ENCODE data around the gene CD74.
"Not testable (repeated sequence)": the region's sequence is repeated elsewhere in the genome, so short reads cannot be mapped to it uniquely, and the experiment has no call there.

The CD74 gene

GRCh38 chr5:150412319-150413175 lies at the start of gene CD74:
Gene CD74 (minus strand): TSS chr5:150412910. CDS start chr5:150412749, 161 bp downstream.
- DNase-seq (ENCODE audit: low read depth in 3 of 3), result peak; percentile 69 to 87 (median 81)

- DNase-seq (ENCODE audit: low read depth in 3 of 3), result no peak
Observed at GRCh38 chr5:150461231-150461630, 48.5 kb upstream of the CD74 start.

GRCh38 chr5:150460781-150461180 lies 48.1 kb upstream of the CD74 start:
- no peak for DNase-seq (ENCODE audit: low read depth in 3 of 3)

- DNase-seq (ENCODE audit: low read depth in 3 of 3), result peak; percentile 81 to 89 (median 83)
Observed at GRCh38 chr5:150458802-150459557, 46.3 kb upstream of the CD74 start.

GRCh38 chr5:150457562-150458240 lies 45.0 kb upstream of the CD74 start:
- DNase-seq (ENCODE audit: low read depth in 3 of 3), result no peak

GRCh38 chr5:150457121-150457520 lies 44.4 kb upstream of the CD74 start:
- DNase-seq (ENCODE audit: low read depth in 3 of 3), result no peak

- DNase-seq (ENCODE audit: low read depth in 3 of 3), result no peak
Observed at GRCh38 chr5:150454492-150455229, 42.0 kb upstream of the CD74 start.

GRCh38 chr5:150454027-150454426 lies 41.3 kb upstream of the CD74 start:
- not testable (repeated sequence) for DNase-seq (ENCODE audit: low read depth in 3 of 3)

- DNase-seq (ENCODE audit: low read depth in 3 of 3), result no peak
Observed at GRCh38 chr5:150452914-150453313, 40.2 kb upstream of the CD74 start.

GRCh38 chr5:150451594-150451993 lies 38.9 kb upstream of the CD74 start:
- DNase-seq (ENCODE audit: low read depth in 3 of 3), result no peak

- DNase-seq (ENCODE audit: low read depth in 3 of 3), result peak; percentile 88 to 95 (median 94)
Observed at GRCh38 chr5:150449517-150450339, 37.0 kb upstream of the CD74 start, which contains the start of gene RPS14. Gene RPS14 (minus strand): TSS chr5:150449739. CDS start chr5:150447733, 2,006 bp downstream.

- DNase-seq (ENCODE audit: low read depth in 3 of 3), result no peak
Observed at GRCh38 chr5:150448952-150449516, 36.3 kb upstream of the CD74 start.

GRCh38 chr5:150448334-150448733 lies 35.6 kb upstream of the CD74 start:
- DNase-seq (ENCODE audit: low read depth in 3 of 3), result no peak

GRCh38 chr5:150447188-150447587 lies 34.5 kb upstream of the CD74 start:
- DNase-seq (ENCODE audit: low read depth in 3 of 3), result no peak

GRCh38 chr5:150446583-150446982 lies 33.9 kb upstream of the CD74 start:
- no peak for DNase-seq (ENCODE audit: low read depth in 3 of 3)

- no peak for DNase-seq (ENCODE audit: low read depth in 3 of 3)
Observed at GRCh38 chr5:150446088-150446487, 33.4 kb upstream of the CD74 start.

GRCh38 chr5:150444770-150445169 lies 32.1 kb upstream of the CD74 start:
- DNase-seq (ENCODE audit: low read depth in 3 of 3), result no peak

GRCh38 chr5:150443242-150444075 lies 30.7 kb upstream of the CD74 start:
- no peak for DNase-seq (ENCODE audit: low read depth in 3 of 3)

- DNase-seq (ENCODE audit: low read depth in 3 of 3), result no peak
Observed at GRCh38 chr5:150442699-150443080, 30.0 kb upstream of the CD74 start.

All from stimulated activated CD4-positive, alpha-beta T cell treated with anti-CD3 and anti-CD28 coated beads, TNF-alpha, amount 100 ng/mL, for 4 hours (primary cell).